Activated T-helper 9 cell treated with anti-CD3 and anti-CD28 coated beads, Interleukin-2, amount 50 U/mL, for 16 hours (primary cell): Measurements from ENCODE around the gene SLC15A4.
A peak's percentile ranks its signal among the peaks of the same experiment; 100 is the strongest.
"Not testable (repeated sequence)": the region's sequence is repeated elsewhere in the genome, so short reads cannot be mapped to it uniquely, and the experiment has no call there.

Experiments used
- DNase-seq: peaks from one replicate; pipeline ENCODE4 v3.0.0-alpha.2; 2020; ENCODE audit warnings: low read depth

Gene SLC15A4

DNA sequence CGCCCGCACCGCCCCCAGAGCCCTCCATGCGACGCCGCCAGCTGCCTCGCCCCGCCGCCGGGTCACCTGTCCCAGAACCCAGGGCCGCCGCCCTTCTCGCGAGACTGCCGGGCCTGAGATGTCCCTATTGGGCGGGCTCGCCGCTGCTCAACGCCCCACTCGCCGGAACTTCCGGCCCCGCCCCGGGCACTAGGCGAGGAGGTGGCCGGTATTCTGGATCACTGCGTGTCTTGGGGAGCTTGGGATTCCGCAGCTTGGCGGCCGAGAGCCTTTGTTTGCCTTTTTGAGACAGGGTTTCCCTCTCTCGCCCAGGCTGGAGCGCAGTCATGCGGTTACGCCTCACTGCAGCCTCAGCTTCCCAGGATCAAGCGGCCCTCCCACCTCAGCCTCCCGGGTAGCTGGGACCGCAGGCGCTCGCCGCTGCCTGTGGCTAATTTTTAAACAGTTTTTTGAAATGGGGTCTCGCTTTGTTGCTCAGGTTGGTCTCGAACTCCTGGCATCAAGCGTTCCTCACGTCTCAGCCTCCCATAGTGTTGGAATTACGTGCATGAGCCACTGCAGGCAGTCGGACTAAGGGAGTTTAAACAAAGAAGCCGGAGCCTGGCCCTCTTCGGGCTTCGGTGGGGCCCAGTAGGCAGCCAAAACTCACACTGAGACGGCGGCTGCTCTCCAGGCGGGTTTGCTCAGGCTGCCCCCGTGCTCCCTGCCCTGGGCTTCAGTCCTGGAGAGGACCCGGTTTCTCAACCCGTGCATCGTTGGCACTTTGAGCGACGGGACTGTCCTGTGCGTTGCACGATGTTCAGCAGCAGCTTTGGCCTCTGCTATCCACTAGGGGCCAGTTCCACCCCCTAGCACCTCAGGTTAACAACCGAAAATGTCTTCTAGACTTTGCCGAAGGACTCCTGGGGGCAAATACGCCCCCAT is at the start of gene SLC15A4:
Gene SLC15A4 (minus strand): TSS at position 43 of the 924 bp plus-strand sequence. CDS start 15 bp downstream, at position 28.
- peak; percentile 86 for DNase-seq

DNA sequence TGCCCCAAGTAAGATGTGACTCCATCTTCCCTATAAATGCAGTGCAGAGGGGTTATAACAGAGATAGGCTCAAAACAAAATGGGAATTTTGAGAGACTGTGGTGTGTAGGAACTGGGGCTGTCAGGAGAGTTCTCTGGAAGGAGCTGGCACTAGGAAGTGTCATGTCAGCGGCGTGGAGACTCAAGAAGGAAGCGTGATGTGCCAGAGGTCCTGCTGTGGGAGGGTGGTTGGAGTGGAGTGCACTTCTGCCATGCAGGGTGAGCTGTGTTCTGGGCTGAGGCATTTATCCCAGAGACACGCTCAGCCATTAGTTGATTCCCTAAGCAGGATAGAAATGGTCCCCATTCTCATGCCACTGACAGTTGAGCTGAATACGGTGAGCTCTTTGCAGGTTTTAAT is 48.5 kb upstream of the SLC15A4 start:
- no peak for DNase-seq

DNA sequence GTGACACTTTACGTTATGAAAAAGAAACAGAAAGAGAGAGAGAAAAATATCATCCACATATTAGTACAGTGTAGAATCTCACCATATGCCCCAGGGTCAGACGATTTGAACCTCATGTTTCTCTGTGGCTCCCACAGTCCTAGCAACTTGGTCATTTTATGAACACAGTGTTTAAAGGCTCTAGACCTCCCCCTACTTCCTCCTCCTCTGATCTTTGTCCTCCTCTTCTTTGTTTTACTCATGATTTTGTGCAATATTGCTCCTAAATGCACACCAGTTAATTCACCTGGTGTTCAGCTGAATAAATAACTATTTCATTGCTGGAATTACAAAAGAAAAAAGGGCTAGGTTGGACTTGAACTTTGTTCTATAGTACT is 47.7 kb upstream of the SLC15A4 start:
- no peak for DNase-seq

DNA sequence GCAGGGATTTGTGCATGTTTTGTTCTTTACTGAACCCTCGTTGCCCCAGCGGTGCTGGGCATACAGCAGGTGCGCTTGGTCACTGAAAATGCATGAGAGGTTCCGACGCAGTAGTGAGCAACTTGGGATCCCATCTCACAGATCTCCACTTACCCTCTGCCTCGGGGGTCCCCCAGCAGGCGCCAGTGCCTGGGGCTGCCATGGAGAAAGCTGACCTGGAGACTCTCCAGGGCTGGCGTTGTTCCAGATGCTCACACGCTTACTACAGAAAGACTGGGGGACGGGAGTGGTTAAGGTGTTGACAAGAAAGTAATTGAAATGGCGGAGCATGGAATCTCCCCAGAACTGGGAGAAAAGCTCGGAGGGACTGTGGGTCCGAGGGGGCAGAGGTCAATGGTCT is 43.7 kb upstream of the SLC15A4 start:
- DNase-seq: no peak

DNA sequence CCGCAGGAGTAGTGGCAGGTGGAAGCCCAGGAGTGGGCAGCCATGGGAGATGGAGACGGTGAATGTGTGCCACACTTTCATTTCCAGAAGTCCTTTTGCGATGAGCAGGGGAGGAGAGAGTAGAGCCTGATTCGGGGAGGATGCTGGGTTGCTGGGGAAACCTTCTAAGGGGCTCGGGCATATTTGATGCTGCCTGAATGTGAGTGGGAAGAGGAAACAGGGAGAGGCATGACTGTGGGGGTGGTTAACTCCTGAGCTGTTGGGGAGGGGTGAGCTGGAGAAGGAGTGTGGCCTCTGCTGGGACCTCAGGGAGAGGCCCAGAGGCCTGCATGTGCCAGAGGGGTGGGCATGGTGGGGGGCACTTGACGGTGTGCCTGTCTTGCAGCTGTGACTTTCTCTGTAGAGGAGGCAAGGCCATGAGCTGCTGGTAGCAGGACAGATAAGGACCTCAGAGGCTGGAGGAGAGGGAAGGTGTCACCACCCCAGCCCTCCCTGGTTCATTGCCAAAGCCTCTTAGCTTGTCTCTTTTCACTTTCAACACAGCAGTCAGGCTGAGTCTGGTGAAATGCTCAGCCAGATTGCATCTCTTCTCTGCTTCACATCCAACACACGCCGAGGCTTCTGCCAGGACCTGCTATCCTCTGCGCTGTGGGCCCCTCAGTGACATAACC is 40.9 kb upstream of the SLC15A4 start:
- DNase-seq: no peak

DNA sequence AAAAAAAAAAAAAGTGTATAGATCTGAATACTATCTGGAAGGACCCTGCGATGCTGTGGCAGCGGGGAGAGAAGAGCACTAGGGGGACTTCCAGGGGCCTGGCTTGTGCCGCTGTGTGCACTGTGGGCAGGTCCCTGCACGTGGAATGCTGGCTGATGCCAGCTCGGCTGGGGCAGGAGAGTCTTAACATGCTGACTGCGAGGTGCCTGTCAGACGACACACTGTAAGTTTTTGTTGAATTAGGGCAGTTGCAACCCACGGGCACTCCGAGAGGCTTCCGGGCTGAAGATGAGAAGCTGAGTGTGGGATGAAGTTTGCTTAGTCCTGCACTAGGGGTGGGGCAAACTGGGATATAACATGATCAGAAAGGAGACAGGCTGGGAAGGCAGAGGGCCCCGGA is 40.2 kb upstream of the SLC15A4 start:
- DNase-seq: no peak

GRCh38 chr12:128861226-128862016 is 37.7 kb upstream of the SLC15A4 start:
- DNase-seq: no peak

GRCh38 chr12:128859311-128859710 is 35.6 kb upstream of the SLC15A4 start:
- no peak for DNase-seq

GRCh38 chr12:128857133-128857763 is 33.5 kb upstream of the SLC15A4 start:
- no peak for DNase-seq

- DNase-seq: no peak
These were observed 33.0 kb upstream of the SLC15A4 start for GRCh38 chr12:128856791-128857078.

DNA sequence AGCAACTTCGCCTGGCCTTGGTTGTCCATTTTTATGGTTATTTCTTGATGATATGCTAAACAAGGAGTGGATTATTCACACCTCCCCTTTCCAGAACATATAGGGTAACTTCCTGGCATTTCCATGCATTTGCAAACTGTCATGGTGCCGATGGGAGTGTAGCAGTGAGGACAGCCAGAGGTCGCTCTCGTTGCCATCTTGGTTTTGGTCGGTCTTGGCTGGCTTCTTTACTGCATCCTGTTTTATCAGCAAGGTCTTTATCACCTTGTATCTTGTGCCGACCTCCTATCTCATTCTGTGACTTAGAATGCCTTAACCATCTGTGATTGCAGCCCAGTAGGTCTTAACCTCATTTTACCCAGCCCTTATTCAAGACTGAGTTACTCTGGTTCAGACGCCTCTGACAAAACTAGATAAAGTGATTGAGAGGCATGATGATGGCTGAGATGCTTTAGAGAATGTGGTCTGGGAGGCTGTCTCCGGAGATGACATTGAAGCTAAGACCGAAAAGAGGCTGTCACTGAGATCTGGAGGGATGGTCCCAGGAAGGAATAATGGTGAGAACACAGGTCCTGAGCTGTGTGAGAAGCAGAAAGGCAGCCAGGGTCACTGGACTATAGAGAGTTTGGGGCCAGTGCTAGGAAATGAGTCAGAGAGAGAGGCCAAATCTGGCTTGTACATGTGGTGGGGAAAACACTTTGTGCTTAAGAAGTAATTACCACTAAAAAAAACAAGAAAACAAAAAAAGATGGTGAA is 32.5 kb upstream of the SLC15A4 start:
- DNase-seq: no peak

DNA sequence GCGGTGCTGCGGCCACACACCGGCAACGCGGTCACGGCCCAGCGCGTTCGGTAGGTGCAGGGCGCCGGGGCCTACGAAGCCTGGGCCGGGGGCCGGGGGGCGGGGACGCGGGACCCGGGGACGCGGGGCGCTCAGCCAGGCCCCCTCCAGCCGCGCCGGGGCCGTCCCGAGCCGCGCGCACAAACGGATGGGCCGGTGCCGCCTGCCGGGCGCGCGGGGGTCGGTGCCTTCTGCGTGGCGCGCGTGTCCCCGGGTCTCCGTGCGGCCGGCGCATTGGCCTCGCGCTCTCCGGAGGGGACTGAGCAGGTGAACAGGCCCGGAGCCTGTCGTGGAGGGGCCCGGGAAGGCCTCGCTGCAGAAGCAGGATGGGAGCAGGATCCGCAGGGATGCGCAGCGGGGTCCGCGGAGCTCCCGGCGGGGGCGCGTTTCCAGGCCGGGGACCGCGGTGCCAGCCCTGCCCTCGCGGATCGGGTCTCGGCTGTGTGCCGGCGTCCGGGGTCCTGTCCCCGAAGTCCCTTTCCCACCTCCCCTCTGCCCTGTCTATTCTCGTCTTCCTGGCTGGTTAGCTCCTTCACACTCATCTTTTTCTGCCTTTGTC is 29.9 kb upstream of the SLC15A4 start:
- no peak for DNase-seq

GRCh38 chr12:128852885-128853599 is 29.3 kb upstream of the SLC15A4 start, which contains the start of gene GLT1D1:
Gene GLT1D1, plus strand, starts transcription at chr12:128853478. Its CDS starts 104 bp downstream, at chr12:128853582.
- no peak for DNase-seq

DNA sequence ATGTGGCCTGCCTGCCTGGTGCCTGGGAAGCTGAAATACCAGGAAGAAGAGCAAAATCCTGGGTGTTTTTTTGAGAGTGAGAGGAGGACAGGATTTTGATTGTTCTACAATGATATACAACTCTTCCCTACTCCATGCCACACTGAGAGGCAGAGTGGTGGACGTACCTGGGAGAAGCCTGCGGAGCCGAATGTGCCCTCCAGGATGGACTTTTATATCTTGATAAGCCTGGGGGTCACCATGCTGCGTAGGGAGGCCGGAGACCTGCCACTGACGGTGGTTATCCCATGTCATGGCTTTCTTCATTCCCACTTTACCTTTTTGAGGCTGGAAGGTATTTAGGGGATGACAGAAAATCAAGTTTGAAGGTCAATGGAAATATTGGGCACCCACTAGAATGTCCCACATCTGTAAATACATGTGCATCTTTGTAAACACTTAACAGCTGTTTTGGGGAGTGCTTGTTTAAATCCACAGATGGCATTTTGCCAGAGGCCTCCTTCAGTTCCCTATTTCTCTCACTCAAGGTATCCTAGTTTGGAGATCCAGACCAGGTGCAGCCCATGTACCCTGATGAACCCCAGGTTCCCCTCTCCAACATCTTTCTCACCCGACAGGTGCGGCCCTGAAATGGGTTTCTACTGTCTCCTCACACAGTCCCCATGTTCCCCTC is 28.4 kb upstream of the SLC15A4 start:
- DNase-seq: no peak

DNA sequence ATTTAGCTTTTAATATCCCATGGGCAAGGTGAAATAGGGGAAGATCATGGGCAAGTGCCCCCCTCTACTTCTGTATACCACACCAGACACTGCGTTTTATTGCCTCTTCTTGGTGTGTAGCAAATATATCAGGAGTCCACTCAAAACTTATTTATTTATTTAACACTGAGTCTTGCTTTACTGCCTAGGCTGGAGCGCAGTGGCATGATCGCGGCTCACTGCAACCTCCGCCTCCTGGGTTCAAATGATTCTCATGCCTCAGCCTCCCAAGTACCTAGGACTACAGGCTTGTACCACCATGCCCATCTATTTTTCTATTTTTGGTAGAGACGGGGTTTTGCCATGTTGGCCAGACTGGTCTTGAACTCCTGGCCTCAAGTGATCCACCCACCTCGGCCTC is 27.7 kb upstream of the SLC15A4 start:
- DNase-seq: not testable (repeated sequence)

GRCh38 chr12:128850400-128850799 is 26.6 kb upstream of the SLC15A4 start:
- DNase-seq: no peak

- not testable (repeated sequence) for DNase-seq
These were observed 26.0 kb upstream of the SLC15A4 start for GRCh38 chr12:128849806-128850205.

DNA sequence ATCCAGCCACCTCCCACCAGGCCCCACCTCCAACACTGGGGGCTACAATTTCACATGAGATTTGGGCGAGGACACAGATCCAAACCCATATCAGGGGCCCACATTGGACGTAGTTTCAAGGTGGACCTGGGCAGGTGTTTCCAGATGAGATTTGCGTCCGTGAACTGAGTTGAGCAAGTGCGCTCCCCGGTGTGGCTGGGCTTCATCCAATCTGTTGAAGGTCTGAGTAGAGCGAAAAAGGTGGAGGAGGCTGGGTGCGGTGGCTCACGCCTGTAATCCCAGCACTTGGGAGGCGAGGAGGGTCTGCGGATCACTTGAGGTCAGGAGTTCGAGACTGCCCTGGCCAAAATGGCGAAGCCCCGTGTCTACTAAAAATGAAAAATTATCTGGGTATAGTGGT is 24.6 kb upstream of the SLC15A4 start:
- DNase-seq: no peak

GRCh38 chr12:128846671-128847070 is 22.9 kb upstream of the SLC15A4 start:
- DNase-seq: not testable (repeated sequence)
